ENCODE measurements around the gene SP140L. TPM values are rescaled to one million over a fixed set of nuclear protein-coding genes. Genes with fewer than 3 reads are reported as not detected.
A peak's percentile ranks its signal among the peaks of the same experiment; 100 is the strongest.

The SP140L gene
- total and polyA plus RNA-seq, 8 donors: 5.7 to 56.7 (median 15.8) TPM

DNA sequence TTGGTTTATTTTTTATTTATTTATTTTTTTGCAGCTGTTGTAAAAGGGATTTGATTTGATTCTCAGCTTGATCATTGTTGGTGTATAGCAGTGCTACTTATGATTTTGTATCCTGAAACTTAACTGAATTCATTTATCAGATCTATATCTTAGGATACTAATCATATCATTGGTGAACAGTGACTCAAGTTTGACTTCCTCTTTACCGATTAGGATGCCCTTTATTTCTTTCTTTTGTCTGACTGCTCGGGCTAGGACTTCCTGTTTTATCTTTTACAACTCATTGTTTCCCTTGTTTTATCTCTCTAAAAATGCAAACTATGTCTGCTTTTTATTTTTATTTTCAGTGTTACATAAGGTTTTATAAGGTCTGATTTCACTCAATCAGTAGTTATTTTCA lies 112.6 kb downstream of the SP140L start:
- TF ChIP-seq POLR2AphosphoS5 (IDR thresholded peaks at IDR 0.05): no peak
- no peak for TF ChIP-seq EP300 (IDR thresholded peaks at IDR 0.05)
- TF ChIP-seq POLR2A (IDR thresholded peaks at IDR 0.05): no peak
- TF ChIP-seq, protein P1, sequence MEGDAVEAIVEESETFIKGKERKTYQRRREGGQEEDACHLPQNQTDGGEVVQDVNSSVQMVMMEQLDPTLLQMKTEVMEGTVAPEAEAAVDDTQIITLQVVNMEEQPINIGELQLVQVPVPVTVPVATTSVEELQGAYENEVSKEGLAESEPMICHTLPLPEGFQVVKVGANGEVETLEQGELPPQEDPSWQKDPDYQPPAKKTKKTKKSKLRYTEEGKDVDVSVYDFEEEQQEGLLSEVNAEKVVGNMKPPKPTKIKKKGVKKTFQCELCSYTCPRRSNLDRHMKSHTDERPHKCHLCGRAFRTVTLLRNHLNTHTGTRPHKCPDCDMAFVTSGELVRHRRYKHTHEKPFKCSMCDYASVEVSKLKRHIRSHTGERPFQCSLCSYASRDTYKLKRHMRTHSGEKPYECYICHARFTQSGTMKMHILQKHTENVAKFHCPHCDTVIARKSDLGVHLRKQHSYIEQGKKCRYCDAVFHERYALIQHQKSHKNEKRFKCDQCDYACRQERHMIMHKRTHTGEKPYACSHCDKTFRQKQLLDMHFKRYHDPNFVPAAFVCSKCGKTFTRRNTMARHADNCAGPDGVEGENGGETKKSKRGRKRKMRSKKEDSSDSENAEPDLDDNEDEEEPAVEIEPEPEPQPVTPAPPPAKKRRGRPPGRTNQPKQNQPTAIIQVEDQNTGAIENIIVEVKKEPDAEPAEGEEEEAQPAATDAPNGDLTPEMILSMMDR (IDR thresholded peaks at IDR 0.05): no peak
- Histone ChIP-seq H3K36me3 (peaks cover 4 to 42% (median 32%) of the 10 kb centered on the region in 4 donors), H3K27me3 (no peaks in the 10 kb centered on the region), H3K4me1 (peaks cover 0 to 49% (median 5%) of the 10 kb centered on the region in 4 donors), H3K9me3 (peaks cover 0 to 13% (median 8%) of the 10 kb centered on the region in 4 donors), H3K27ac (peak overlapping the region in 2 of 5 donors; percentile 14 to 63), H3K4me3 (no peak overlapping the region)
- 13 to 44% (median 26%) methylated on average over 2 of the region's 2 CpGs for WGBS, 5 donors
- intact Hi-C loops (cut with DNase I; ENCODE audit: low total_unique reads): no loop called here
- no peak for DNase-seq

GRCh38 chr2:230441227-230441897 lies 114.4 kb downstream of the SP140L start:
- H3K27me3 ChIP-seq: no peaks in the 10 kb centered on the region
- peaks cover 0 to 4% (median 3%) of the 10 kb centered on the region in 4 donors for H3K9me3 ChIP-seq
- no peak overlapping the region for H3K4me3 ChIP-seq
- peaks cover 8 to 50% (median 44%) of the 10 kb centered on the region in 4 donors for H3K36me3 ChIP-seq
- H3K27ac ChIP-seq: peak overlapping the region in 3 of 5 donors; percentile 8 to 40 (median 30)
- intact Hi-C loops (cut with DNase I; ENCODE audit: low total_unique reads): no loop called here
- TF ChIP-seq, protein P1 (IDR thresholded peaks at IDR 0.05): no peak
- TF ChIP-seq POLR2AphosphoS5 (IDR thresholded peaks at IDR 0.05): peak in 1 of 3 donors; percentile 37
- TF ChIP-seq POLR2A (IDR thresholded peaks at IDR 0.05): no peak
- peaks cover 0 to 36% (median 5%) of the 10 kb centered on the region in 4 donors for H3K4me1 ChIP-seq
- DNase-seq: peak in 1 of 2 donors; percentile 44
- 70 to 81% (median 71%) methylated on average over 4 of the region's 4 CpGs for WGBS, 5 donors

GRCh38 chr2:230443541-230443940 lies 116.5 kb downstream of the SP140L start:
- TF ChIP-seq, protein P1 (IDR thresholded peaks at IDR 0.05): no peak
- TF ChIP-seq POLR2A (IDR thresholded peaks at IDR 0.05) (no peak), EP300 (IDR thresholded peaks at IDR 0.05) (no peak), POLR2AphosphoS5 (IDR thresholded peaks at IDR 0.05) (no peak)
- intact Hi-C loops (cut with DNase I; ENCODE audit: low total_unique reads): no loop called here
- Histone ChIP-seq H3K27ac (no peak overlapping the region), H3K9me3 (no peaks in the 10 kb centered on the region), H3K36me3 (peaks cover 22 to 61% (median 58%) of the 10 kb centered on the region in 4 donors), H3K4me3 (no peak overlapping the region), H3K27me3 (no peaks in the 10 kb centered on the region), H3K4me1 (peaks cover 0 to 41% (median 5%) of the 10 kb centered on the region in 4 donors)
- DNase-seq: no peak
- 90 to 98% (median 93%) methylated on average over 2 of the region's 2 CpGs for WGBS, 5 donors

DNA sequence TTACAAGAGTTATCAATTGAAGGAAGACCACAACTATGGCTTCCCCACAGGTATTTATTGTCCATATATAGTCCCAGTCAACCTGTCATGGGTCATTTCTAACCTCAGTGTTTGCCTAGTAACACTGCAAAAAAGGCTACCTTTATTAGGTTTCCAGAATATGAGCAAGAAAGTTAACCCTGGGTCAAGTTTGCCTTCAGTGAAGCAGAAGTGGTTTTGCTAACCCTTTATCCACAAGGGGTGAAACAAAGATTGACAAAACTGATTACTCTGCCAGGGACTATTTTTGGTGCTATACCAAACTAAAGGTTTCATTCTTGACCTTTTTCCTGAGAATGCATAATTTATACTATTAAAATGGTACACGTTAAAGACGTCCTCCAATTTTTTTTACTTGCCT lies 117.8 kb downstream of the SP140L start:
- no peak for DNase-seq
- intact Hi-C loops (cut with DNase I; ENCODE audit: low total_unique reads): no loop called here
- no peak overlapping the region for H3K27ac ChIP-seq
- H3K36me3 ChIP-seq: peaks cover 28 to 74% (median 70%) of the 10 kb centered on the region in 4 donors
- WGBS, 5 donors: 82 to 85% (median 82%) methylated on average over 2 of the region's 2 CpGs
- H3K9me3 ChIP-seq: no peaks in the 10 kb centered on the region
- no peak overlapping the region for H3K4me3 ChIP-seq
- TF ChIP-seq POLR2AphosphoS5 (IDR thresholded peaks at IDR 0.05) (no peak), POLR2A (IDR thresholded peaks at IDR 0.05) (no peak), EP300 (IDR thresholded peaks at IDR 0.05) (no peak)
- TF ChIP-seq, protein P1 (IDR thresholded peaks at IDR 0.05): no peak
- H3K27me3 ChIP-seq: no peaks in the 10 kb centered on the region
- H3K4me1 ChIP-seq: peaks cover 0 to 28% (median 1%) of the 10 kb centered on the region in 4 donors
